K562 (cell line): ENCODE measurements around the gene TFAP2E.

Experiments
- FOSL1 ChIP-seq: fragments of 200-800 bp; sonication (Bioruptor generic); conservative IDR thresholded peaks from 2 replicates; pipeline ENCODE4 v1.6.1; 2016; ENCODE audit warnings: missing genetic modification characterization, missing compliant biosample characterization
- MTA2 ChIP-seq: fragments of 450-650 bp; IDR thresholded peaks from 2 replicates; pipeline ENCODE4 v1.6.1; 2016; ENCODE audit warnings: low read depth
- SLC30A9 ChIP-seq: fragments of 250-450 bp; sonication (Bioruptor Pico); IDR thresholded peaks from 2 replicates; pipeline ENCODE4 v1.8.0; 2022; ENCODE audit warnings: mild to moderate bottlenecking, moderate library complexity
- USF1 ChIP-seq: sonication (generic); formaldehyde crosslinking; IDR thresholded peaks from 2 replicates; pipeline ENCODE4 v1.9.0; 2022; ENCODE audit warnings: mild to moderate bottlenecking, missing genetic modification reagents
- ZBTB17 ChIP-seq: fragments of 450-650 bp; formaldehyde crosslinking; IDR thresholded peaks from 2 replicates; pipeline ENCODE4 v1.4.0; 2020; ENCODE audit warnings: mild to moderate bottlenecking
- ZNF174 ChIP-seq: fragments of 250-450 bp; sonication (Bioruptor Pico); IDR thresholded peaks from 2 replicates; pipeline ENCODE4 v1.4.0; 2020; ENCODE audit warnings: mild to moderate bottlenecking
- ZNF76 ChIP-seq: fragments of 250-450 bp; sonication (Bioruptor Pico); IDR thresholded peaks from 2 replicates; pipeline ENCODE4 v1.4.0; 2020; ENCODE audit warnings: mild to moderate bottlenecking, moderate library complexity, borderline replicate concordance
- TF ChIP-seq, protein P1 (sequence below), 3 experiments: IDR thresholded peaks in 2 of 3; conservative IDR thresholded peaks in 1 of 3; 2 replicates each; pipeline ENCODE4 v1.5.1; 2011 to 2012; ENCODE audit warnings: low read length in 3 of 3, mild to moderate bottlenecking in 3 of 3, control low read depth in 2 of 3, improper control_type of control experiment in 1 of 3, inconsistent platforms in 1 of 3, low read depth in 1 of 3, mixed read lengths in 1 of 3, moderate library complexity in 1 of 3; ENCODE audit not compliant: insufficient read depth in 2 of 3
- TF ChIP-seq, protein P2 (sequence below): sonication (generic); formaldehyde crosslinking; IDR thresholded peaks from 2 replicates; pipeline ENCODE4 v1.9.0; 2022; ENCODE audit warnings: mild to moderate bottlenecking, missing genetic modification reagents

GRCh38 chr1:35539824-35540261 lies 33.3 kb upstream of the TFAP2E start:
- TF ChIP-seq USF1 (CRISPR knock-in tag) (no peak), ZNF76 (CRISPR knock-in tag) (no peak), FOSL1 (tag) (no peak), SLC30A9 (CRISPR knock-in tag) (no peak), MTA2 (no peak), ZBTB17 (no peak), ZNF174 (CRISPR knock-in tag) (no peak)
- TF ChIP-seq, protein P1, sequence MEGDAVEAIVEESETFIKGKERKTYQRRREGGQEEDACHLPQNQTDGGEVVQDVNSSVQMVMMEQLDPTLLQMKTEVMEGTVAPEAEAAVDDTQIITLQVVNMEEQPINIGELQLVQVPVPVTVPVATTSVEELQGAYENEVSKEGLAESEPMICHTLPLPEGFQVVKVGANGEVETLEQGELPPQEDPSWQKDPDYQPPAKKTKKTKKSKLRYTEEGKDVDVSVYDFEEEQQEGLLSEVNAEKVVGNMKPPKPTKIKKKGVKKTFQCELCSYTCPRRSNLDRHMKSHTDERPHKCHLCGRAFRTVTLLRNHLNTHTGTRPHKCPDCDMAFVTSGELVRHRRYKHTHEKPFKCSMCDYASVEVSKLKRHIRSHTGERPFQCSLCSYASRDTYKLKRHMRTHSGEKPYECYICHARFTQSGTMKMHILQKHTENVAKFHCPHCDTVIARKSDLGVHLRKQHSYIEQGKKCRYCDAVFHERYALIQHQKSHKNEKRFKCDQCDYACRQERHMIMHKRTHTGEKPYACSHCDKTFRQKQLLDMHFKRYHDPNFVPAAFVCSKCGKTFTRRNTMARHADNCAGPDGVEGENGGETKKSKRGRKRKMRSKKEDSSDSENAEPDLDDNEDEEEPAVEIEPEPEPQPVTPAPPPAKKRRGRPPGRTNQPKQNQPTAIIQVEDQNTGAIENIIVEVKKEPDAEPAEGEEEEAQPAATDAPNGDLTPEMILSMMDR (IDR thresholded peaks at IDR 0.05 in 2 of 3, conservative IDR thresholded peaks at IDR 0.05 in 1 of 3; ENCODE audit: insufficient read depth in 2 of 3, low read depth in 1 of 3, low read length in 3 of 3): no peak
- TF ChIP-seq, protein P2, sequence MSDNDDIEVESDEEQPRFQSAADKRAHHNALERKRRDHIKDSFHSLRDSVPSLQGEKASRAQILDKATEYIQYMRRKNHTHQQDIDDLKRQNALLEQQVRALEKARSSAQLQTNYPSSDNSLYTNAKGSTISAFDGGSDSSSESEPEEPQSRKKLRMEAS (CRISPR knock-in tag): no peak
